ENCODE measurements around the gene BASP1.
"Not testable (repeated sequence)": the region's sequence is repeated elsewhere in the genome, so short reads cannot be mapped to it uniquely, and the experiment has no call there.

BASP1 gene

DNA sequence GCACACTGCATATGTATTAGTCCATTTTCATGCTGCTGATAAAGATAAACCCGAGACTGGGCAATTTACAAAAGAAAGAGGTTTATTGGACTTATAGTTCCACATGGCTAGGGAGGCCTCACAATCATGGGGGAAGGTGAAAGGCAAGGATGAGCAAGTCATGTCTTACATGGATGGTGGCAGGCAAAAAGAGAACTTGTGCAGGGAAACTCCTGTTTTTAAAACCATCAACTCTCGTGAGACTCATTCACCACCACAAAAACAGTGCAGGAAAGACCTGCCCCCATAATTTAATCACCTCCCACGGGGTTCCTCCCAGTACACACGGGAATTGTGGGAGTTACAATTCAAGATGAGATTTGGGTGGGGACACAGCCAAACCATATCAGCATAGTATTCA lies 41.6 kb downstream of the BASP1 start:
- DNase-seq: not testable (repeated sequence)

DNA sequence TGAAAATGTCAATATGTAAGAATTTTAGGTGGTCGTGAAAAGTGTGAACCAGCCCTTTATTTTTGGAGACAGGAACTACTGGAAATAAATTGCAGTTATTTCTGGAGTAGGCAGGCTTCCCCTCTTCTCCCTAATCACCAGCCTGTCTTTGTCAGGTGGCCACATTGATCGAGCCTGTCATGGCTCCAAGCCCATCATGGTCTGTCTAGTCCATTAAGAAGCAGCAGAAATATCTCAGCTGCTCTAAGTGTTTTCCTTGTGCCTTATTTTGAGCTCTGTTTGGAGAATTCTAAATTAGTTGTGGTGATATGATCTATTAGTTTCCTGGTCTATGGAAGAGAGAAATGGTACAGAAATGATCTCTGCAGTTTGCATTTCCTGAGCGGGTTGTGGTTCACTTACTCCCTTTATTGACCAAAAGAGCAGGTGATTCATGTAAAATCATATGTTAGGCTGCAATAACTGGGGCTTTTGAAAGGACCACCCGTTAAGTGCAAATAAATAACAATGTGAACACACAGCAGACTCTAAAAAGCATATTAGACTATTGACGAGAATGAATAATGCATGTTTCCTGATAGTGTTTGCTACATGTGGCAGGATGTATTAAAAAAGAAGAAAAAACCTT lies 42.3 kb downstream of the BASP1 start:
- no peak for DNase-seq

DNA sequence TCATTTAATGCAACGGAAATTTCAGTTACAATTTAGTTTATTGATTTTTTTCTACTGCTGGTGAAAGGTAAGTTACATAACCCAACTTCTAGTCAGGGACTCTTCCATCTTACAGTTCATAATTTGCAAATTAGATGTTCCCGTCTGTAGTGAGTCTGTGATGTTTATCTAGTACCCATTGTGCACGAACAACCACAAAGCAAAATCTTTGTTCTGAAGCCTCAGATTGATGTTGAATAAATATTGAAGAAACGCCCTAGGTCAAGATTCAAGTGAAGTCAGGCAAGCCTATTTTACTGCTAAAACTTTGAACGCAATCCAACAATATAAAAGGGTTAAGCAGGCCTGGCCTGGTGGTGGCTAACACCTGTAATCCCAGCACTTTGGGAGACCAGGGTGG lies 43.1 kb downstream of the BASP1 start:
- no peak for DNase-seq

DNA sequence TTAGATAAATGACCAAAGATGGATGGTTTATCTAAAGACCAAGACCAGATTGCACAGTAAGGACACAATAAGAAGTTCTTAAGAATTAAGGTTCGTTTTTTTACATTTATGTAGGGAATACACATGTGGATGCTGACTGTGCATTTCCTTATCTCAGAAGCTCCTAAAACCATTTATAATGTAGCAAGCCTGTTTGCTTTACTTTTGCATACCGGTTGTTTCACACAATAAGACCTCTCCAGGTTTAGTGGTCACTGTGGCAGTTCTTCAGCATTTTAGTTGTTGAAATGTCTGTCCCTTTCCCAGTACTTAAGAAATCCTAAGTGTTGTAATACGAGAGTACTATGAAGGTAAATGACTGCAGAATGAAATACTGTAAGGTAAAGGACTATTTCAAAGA lies 43.6 kb downstream of the BASP1 start:
- peak; percentile 16 for DNase-seq

DNA sequence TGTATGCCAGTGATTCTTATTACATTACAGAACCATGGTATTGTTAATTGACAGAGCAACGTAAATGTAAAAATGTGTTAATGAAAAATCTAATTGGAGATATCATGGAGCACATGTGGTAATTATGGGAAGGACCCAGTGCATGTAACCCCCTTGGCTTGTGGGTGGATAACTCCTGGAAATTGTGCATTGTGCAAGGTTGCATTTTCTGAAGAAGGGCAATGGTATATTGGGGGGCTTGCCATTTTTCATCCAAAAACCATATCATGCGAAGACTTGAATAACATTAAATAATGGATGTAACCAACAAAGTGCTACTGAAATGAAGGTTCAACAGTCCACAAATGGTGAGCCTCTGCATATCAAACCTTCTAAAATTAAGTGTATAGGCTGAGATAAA lies 47.6 kb downstream of the BASP1 start:
- no peak for DNase-seq

DNA sequence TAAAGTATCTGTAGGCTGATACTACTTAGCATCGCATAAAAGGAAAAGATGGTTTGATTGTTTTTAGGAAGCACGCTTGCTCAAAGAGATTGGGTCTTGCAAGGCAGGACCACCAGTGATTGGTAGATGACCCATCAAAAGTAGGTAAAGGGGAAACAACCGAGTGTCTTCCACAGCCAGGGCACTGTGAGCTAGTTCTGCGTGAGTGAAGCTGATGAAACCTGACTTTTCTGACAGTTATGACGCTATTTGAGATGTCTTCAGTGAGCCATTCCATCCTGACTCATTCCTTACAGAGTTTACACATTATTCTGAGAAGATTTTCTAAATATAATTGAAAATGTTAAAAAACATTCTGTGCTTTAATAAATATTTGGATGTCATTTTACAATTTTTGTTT lies 49.7 kb downstream of the BASP1 start:
- no peak for DNase-seq

DNA sequence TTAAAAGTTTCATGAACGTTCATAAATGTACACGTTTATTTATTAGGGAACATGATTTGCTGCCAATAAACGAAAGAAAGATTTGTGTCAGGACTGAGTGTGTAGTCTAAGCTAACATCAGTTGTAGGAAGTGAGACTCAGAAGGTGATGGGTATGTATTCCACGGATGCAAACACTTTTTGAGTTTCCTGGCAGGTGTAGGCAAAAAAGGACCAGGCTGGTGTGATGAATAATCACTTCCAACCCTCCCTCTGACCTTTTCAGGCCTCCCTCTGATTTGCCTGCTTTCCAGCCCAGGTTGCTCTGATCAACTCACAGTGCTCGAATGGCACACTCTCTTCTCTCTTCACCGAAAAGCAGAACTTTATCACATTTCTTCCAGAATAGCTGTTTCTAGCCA lies 51.8 kb downstream of the BASP1 start:
- no peak for DNase-seq

DNA sequence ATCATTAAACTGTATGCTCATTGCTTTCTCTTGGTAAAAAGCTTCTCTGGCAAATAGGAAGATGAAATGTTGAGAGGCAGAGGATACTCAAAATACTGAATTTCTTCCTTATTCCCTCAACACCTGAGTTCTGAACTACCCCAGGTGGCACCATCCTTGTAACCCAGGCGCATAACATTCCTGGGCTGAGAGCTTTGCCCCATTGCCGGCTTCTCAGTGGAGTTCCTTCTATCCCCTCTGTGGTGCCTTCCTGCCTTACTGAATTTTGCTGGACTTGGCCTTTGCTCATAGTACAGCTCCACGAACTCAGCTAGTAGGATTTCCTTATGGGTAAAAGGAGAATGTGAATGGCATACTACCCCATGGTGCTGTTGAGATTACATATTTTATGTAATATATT lies 54.7 kb downstream of the BASP1 start:
- DNase-seq: no peak

DNA sequence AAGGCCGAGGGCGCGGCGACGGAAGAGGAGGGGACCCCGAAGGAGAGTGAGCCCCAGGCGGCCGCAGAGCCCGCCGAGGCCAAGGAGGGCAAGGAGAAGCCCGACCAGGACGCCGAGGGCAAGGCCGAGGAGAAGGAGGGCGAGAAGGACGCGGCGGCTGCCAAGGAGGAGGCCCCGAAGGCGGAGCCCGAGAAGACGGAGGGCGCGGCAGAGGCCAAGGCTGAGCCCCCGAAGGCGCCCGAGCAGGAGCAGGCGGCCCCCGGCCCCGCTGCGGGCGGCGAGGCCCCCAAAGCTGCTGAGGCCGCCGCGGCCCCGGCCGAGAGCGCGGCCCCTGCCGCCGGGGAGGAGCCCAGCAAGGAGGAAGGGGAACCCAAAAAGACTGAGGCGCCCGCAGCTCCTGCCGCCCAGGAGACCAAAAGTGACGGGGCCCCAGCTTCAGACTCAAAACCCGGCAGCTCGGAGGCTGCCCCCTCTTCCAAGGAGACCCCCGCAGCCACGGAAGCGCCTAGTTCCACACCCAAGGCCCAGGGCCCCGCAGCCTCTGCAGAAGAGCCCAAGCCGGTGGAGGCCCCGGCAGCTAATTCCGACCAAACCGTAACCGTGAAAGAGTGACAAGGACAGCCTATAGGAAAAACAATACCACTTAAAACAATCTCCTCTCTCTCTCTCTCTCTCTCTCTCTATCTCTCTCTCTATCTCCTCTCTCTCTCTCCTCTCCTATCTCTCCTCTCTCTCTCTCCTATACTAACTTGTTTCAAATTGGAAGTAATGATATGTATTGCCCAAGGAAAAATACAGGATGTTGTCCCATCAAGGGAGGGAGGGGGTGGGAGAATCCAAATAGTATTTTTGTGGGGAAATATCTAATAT lies 58.1 kb downstream of the BASP1 start:
- no peak for DNase-seq

DNA sequence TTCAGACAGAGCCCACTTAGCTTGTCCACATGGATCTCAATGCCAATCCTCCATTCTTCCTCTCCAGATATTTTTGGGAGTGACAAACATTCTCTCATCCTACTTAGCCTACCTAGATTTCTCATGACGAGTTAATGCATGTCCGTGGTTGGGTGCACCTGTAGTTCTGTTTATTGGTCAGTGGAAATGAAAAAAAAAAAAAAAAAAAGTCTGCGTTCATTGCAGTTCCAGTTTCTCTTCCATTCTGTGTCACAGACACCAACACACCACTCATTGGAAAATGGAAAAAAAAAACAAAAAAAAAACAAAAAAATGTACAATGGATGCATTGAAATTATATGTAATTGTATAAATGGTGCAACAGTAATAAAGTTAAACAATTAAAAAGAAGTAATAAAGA lies 59.0 kb downstream of the BASP1 start:
- no peak for DNase-seq

DNA sequence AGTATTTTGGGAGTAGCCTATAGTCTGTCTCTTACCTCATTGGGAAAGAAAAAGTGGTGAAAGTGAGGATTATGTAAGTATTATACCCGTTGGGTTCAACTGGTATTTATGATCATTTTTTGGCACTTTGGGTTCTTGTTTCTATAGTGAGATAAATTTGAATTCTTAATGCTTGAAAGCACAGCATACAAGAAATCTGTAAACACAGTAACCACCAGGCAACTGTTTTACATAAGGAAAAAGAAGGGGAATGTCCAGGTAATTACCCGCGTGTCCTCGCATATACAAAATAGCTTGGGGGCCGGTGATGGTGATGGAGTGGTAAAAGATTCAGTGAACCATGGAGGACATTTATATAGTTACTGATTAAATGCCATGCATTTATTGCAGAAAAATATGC lies 60.5 kb downstream of the BASP1 start:
- no peak for DNase-seq

DNA sequence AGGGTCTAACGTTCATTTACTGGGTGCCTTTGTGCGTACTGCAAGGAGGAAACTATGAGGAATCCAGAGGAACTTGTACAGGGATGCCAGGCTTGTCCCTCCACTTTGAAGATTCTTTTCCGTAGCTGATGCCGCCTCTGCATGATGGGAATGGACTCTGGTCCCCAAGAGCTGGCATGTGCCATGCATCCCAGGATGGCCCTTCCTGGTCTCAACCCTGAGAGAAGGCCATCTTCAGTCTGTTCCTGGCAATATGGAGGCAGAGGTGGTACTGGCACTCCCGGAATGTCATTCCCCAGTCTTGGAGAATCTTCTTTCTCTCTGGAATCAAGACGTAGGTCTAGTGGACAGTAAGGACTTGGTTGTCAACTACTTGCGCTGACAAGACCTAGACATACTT lies 61.5 kb downstream of the BASP1 start:
- no peak for DNase-seq

DNA sequence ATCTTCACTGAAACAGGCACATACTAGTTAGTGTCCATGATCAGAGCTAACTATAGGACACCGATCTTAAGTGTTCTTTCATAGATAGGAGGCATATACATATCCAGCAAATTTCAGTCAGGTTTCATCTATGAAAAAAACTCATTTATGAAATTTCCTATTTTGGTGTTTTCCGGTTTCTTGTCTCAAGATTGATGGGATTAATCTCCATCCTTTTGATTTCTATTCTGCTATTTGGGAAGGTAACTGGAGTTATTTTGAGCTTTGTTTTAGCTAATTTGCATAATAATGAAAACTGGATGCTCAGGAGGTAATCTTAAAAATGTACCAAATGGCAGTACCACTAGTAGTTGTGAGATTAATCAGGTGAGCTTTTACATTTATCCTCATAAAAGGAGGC lies 62.1 kb downstream of the BASP1 start:
- DNase-seq: no peak

DNA sequence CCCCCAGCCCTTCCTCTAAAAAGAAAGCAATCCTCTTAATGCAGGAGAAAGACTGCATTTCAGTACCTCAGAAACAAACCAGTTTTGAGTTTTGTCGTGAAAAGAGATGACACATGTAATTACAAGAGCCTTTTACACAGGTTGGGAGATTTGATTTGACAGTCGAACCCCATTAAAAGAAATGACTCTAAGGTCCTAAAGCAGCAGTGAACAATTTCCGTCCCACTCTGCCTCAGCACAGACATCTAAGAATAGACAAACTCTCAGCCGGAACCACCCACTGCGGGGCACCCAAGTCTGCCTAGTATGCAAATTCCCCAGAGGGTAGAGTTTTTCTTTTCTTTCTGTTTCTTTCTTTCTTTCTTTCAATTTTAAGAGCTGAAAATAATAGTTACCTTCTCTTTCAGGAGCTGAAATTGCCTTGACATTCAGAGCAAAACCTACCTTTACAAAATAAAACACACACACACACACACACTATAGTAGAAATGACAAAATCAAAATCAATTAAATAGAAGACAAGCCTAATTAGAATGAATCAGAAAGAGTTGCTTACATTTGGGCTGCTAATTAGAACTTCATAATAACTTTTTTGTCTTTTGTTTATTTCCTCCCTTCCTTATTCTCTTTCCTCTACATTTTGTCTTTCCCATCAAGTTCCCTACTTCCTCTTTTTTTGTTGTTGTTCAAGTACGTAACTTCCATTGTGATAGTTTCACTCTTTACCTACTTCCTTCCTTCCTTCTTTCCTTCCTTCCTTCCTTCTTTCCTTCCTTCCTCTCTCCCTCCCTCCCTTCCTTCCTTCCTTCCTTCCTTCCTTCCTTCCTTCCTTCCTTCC lies 65.1 kb downstream of the BASP1 start:
- no peak for DNase-seq

DNA sequence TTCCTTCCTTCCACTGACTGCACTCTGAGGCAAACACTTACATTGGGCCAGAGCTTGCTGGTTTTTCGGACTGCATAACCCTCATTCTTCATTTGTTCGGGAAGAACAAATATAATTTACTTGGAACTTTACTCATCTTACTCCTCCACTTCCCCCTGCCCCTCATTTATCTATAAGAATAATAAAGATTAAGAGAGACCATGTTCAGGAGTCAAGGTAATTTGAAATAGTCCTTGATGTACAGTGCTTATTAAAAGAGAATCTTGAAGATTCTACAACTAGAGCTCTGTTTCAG lies 65.6 kb downstream of the BASP1 start:
- no peak for DNase-seq

DNA sequence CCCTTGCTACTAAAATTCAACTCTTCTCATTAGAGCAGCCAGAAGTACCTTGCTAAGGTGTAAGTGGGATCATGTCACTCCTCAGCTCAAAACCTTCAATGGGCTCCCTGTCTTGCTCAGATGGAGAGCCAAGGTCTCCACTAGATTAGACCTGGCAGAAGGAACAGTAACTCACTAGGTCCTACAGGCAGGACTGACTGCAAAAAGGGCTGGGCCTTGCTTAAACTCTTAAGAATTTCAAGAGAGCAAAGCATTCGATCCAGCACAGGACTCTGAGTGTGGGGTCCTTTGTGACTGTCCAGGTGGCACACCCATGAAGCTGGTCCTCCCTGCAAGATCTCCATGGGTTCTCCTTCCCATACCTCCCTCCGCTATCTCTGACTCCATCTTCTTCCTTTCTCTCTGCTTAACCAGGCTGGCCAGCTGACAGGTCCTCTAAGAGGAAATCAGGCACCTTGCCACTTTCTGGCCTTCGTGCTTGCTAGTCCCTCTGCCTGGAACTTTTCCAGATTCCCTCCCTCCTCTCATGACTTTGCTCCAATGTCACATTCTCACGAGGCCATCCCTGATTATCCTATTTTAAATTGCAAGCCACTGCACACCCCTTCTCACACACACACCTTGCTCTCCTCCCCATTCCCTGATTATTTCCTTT lies 70.2 kb downstream of the BASP1 start:
- DNase-seq: no peak

DNA sequence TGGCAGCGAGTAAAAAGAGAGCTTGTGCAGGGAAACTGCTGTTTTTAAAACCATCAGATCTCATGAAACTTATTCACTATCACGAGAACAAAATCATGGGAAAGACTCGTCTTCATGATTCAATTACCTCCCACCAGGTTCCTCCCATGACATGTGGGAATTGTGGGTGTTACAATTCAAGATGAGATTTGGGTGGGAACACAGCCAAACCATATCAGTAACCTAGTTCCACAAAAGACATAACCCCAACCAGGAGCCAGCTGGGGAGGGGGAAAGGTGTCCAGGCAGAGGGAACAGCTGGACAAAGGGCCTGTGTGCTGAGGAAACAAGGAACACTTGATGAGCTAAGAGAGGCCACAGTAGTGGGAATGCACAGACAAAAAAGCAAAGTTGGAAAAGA lies 71.1 kb downstream of the BASP1 start:
- no peak for DNase-seq

DNA sequence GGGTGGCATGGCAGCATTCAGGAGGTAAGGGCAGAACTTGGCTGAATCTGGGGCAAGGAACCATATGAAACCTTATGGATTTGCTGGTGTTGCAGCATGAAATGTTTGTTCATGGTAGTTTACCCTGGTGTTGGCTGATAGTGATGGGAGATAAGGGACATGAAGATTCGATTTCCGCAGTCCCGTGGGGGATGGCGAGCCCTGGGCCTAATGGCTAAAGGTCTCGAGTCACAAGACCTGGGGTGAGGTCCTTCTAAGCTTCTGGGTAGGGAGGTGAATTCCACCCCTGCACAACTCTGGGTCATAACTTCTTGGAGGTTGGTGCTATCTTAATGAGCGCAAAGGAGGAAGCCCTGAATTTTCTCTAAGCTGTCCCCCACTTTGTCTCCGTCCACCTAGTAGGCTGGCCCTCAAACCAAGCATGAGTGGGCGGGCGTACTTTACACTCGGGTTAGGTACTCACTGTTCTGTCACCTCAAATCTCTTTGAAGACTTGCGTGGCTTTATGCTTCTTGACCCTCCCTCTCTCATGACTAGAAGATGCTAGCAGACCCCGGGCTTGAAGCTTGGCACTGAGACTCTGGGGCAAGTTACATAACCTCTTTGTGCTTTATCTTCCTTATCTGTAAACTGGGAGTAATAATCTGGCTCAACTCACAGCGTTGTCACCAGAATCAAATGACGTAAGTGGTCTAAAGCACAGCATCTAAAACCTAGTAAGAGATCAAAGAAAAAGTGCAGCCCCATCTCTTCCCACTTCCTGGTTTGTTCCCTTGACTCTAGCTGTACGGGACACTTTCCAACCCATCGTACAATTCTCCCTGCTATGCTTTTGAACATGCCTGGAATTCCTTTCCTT lies 72.5 kb downstream of the BASP1 start:
- DNase-seq: no peak

DNA sequence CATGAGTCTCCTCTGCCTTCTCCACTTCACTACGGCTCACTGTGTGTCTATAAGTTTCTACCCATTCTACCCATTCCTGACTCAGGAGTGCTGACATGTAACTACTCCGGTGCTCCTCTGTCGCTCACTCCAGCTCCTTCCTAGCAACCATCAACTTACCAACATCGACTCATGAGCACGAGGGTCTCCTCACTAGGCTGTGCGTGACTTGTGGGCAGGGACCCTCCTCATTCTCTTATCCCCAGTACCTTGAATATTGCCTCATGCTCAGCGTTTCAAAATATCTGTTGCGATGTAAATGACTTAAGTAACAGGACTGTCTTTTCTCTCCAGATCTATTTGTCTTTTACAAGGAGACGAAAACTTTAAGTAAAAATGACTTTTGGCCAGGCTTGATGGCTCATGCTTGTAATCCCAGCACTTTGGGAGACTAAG lies 73.1 kb downstream of the BASP1 start:
- no peak for DNase-seq

DNA sequence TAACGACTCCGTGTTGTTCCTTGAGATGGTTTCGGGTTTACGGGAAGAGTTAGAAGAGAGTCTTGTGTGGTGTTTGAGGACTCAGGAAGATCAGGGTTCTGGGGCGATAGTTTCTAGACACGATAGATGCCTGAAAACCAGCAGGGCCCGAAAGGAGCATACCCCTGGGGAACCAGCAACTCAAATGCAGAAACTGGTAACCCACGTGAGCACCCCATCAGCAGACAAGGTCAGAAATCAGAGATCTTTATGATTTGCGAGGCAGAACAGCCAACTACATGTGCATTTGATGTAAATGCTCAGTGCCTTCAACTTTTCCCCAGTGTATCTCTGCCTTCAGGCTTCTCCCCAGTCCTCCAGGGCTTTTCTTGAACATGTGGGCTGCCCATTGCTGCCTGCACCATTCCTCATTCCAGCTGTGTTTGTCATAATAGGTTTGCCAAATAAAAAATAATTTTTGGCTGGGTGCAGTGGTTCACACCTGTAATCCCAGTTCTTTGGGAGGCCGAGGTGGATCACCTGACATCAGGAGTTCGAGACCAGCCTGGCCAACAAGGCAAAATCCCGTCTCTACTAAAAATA lies 75.1 kb downstream of the BASP1 start:
- no peak for DNase-seq

DNA sequence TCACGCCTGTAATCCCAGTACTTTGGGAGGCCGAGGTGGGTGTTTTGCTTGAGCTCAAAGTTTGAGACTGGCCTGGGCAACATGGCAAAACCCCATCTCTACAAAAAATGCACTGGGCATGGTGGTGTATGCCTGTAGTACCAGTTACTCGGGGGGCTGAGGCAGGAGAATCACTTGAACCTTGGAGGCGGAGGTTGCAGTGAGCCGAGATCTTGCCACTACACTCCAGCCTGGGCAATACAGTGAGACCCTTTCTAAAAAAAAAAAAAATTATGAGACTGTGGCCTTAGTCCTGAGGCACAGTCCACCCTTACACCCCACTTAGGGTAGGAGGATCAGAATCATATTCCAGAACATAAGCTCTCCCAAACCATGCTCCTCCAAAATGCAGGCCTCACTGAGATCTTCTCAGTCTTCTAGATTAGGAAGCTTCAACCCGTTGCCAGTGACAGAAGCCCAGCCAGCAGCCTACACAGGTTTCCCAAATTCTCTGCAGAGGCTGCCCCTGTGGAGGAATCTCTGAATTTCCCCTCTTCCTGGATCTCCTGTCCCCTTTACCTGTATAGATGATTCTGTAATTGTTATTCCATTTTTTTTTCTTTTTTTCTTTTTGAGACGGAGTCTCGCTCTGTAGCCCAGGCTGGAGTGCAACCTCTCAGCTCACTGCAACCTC lies 77.3 kb downstream of the BASP1 start:
- no peak for DNase-seq

DNA sequence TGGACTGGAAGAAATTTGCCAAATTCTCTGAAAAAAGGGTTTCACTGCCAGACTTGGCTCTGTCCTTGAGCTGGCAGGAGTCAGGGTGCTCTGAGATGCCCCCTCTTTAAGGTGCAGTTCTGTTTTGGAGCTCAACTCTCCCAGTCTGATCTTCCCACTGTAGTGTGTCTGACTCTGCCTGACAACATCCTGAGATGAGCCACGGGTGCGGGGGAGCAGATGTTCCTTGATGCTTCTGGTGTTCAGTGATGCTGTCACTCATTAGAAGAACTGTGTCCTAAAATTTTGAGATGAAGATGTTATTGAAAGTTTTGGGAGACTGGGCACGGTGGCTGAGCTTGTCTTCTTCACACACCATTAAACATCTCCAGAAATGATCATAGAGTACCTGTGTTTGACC lies 78.2 kb downstream of the BASP1 start:
- DNase-seq: no peak
